ENCODE measurements around the gene CDS2.

Gene CDS2

GRCh38 chr20:5119435-5120184 lies 7.2 kb upstream of the CDS2 start, which contains the start of gene PCNA:
Gene PCNA, minus strand, starts transcription at chr20:5119958. Its CDS starts 160 bp downstream, at chr20:5119798.
- peak; percentile 98 for DNase-seq (ENCODE audit: low spot score)

GRCh38 chr20:5120185-5120476 lies 6.7 kb upstream of the CDS2 start:
- no peak for DNase-seq (ENCODE audit: low spot score)

GRCh38 chr20:5122873-5123260 lies 3.9 kb upstream of the CDS2 start:
- no peak for DNase-seq (ENCODE audit: low spot score)

GRCh38 chr20:5127204-5127858 lies 523 bp downstream of the CDS2 start:
- DNase-seq (ENCODE audit: low spot score) = peak; percentile 73

- DNase-seq (ENCODE audit: low spot score) = no peak
Measured at GRCh38 chr20:5127859-5128424, 1.1 kb downstream of the CDS2 start.

GRCh38 chr20:5128886-5129285 lies 2.1 kb downstream of the CDS2 start:
- no peak for DNase-seq (ENCODE audit: low spot score)

GRCh38 chr20:5131502-5131901 lies 4.7 kb downstream of the CDS2 start:
- no peak for DNase-seq (ENCODE audit: low spot score)

- DNase-seq (ENCODE audit: low spot score) = no peak
Measured at GRCh38 chr20:5133998-5134397, 7.2 kb downstream of the CDS2 start.

GRCh38 chr20:5135363-5136012 lies 8.7 kb downstream of the CDS2 start:
- no peak for DNase-seq (ENCODE audit: low spot score)

- no peak for DNase-seq (ENCODE audit: low spot score)
Measured at GRCh38 chr20:5136096-5136495, 9.3 kb downstream of the CDS2 start.

- no peak for DNase-seq (ENCODE audit: low spot score)
Measured at GRCh38 chr20:5140195-5140594, 13.4 kb downstream of the CDS2 start.

GRCh38 chr20:5141615-5142014 lies 14.8 kb downstream of the CDS2 start:
- DNase-seq (ENCODE audit: low spot score) = no peak

GRCh38 chr20:5143851-5144250 lies 17.0 kb downstream of the CDS2 start:
- DNase-seq (ENCODE audit: low spot score) = no peak

GRCh38 chr20:5145365-5146098 lies 18.7 kb downstream of the CDS2 start:
- no peak for DNase-seq (ENCODE audit: low spot score)

GRCh38 chr20:5146099-5146668 lies 19.4 kb downstream of the CDS2 start:
- DNase-seq (ENCODE audit: low spot score) = no peak

GRCh38 chr20:5146871-5147592 lies 20.2 kb downstream of the CDS2 start:
- DNase-seq (ENCODE audit: low spot score) = no peak

GRCh38 chr20:5148581-5148980 lies 21.8 kb downstream of the CDS2 start:
- DNase-seq (ENCODE audit: low spot score) = no peak

- DNase-seq (ENCODE audit: low spot score) = no peak
Measured at GRCh38 chr20:5149892-5150225, 23.1 kb downstream of the CDS2 start.

- DNase-seq (ENCODE audit: low spot score) = no peak
Measured at GRCh38 chr20:5150226-5151076, 23.6 kb downstream of the CDS2 start.

- DNase-seq (ENCODE audit: low spot score) = no peak
Measured at GRCh38 chr20:5153152-5153467, 26.3 kb downstream of the CDS2 start.

Measured in activated CD4-positive, alpha-beta T cell treated with anti-CD3 and anti-CD28 coated beads, Interleukin-2, Interleukin-4, amounts not matched to agents 100 ng/mL and 50 ng/mL, durations not matched to agents 16 hours and 8 hours (primary cell).